ENCODE measurements around the gene TCAF1.
"Not testable (repeated sequence)": the region's sequence is repeated elsewhere in the genome, so short reads cannot be mapped to it uniquely, and the experiment has no call there.

The TCAF1 gene

DNA sequence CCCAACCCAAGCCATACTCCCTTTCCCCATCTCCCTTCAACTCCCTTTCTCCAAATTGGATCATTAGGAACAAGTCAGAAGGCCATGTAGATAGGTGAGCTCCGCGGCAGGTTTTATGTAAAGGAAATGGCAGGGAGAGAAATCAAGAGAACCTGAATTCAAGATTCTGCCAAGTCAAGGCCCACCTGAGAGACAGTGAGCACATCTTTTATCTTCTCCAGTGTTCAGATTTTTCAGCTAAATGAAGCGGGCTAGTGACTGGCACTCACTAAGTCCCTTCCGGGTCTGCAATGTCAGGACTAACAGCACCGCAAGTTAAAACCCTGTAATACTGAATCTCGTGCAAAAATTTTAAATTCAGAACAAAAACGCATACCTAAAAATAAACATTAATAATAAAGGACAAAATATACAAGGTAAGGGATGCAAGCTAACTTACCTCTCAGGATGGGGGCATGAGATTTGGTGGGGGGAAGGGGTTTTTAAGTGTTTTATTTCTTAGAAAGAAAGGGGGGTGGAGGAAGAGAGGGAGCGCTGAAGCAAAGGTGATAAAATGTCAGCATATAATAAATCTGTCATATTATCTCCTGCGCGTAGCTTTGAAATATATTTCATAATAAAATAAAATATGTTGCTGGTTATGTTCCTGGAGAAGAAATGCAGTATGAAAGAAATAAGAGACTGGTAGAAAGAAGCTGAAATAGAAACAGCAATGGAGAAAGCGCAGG, 17.6 kb downstream of the TCAF1 start:
- Histone ChIP-seq H3K36me3 (ENCODE audit: control insufficient read depth, insufficient read depth, low read length) (peaks cover 5% of the 10 kb centered on the region), H3K9me3 (ENCODE audit: control insufficient read depth, insufficient read depth, low read depth, low read length) (0 out of 2 replicates have a peak, but pooled peaks cover 2% of the 10 kb centered on the region), H3K4me3 (ENCODE audit: low read depth, low read length) (peak overlapping the region; percentile 97), H3K27ac (ENCODE audit: low read depth, low read length) (no peak overlapping the region), H3K4me1 (ENCODE audit: control insufficient read depth, insufficient read depth, low read length) (peaks cover 9% of the 10 kb centered on the region; the same call in 1 of the 2 replicates), H3K27me3 (ENCODE audit: control insufficient read depth, insufficient read depth, low read length) (peaks cover 3% of the 10 kb centered on the region; the same call in 1 of the 2 replicates), H3K9ac (ENCODE audit: low read length) (peak overlapping the region; percentile 85)

DNA sequence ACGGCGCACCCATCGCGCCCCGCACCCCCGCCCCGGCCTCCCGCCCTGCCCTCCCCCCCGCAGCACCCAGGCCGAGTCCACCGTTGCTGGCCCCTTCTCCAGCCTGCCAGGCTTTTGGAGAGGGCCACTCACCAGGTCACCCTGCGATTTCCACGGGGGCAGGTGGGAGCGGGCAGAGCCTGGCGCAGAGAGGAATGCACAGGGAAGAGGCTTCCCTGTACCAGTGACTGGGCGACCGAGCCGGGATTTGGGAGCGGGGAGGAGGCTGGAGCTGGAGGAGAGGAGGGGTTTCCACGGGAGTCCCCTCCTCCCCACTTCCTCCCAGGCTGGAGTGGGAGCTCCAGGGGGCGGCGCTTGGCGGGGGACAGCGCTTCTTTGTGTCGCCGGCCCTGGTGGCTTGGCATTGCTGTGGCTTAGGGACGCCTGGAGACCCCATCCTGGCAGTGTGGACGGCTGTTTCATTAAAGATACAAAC, 19.3 kb downstream of the TCAF1 start:
- Histone ChIP-seq H3K27ac (ENCODE audit: low read depth, low read length) (no peak overlapping the region; the same call in 1 of the 2 replicates), H3K27me3 (ENCODE audit: control insufficient read depth, insufficient read depth, low read length) (peaks cover 3% of the 10 kb centered on the region; the same call in 1 of the 2 replicates), H3K9me3 (ENCODE audit: control insufficient read depth, insufficient read depth, low read depth, low read length) (no peaks in the 10 kb centered on the region), H3K4me1 (ENCODE audit: control insufficient read depth, insufficient read depth, low read length) (peaks cover 9% of the 10 kb centered on the region; the same call in 1 of the 2 replicates), H3K36me3 (ENCODE audit: control insufficient read depth, insufficient read depth, low read length) (no peaks in the 10 kb centered on the region), H3K4me3 (ENCODE audit: low read depth, low read length) (peak overlapping the region; percentile 79), H3K9ac (ENCODE audit: low read length) (peak overlapping the region; percentile 76)

- Histone ChIP-seq H3K27me3 (ENCODE audit: control insufficient read depth, insufficient read depth, low read length) (peaks cover 3% of the 10 kb centered on the region; the same call in 1 of the 2 replicates), H3K4me3 (ENCODE audit: low read depth, low read length) (peak overlapping the region; percentile 79), H3K9ac (ENCODE audit: low read length) (peak overlapping the region; percentile 76), H3K36me3 (ENCODE audit: control insufficient read depth, insufficient read depth, low read length) (0 out of 2 replicates have a peak, but pooled peaks cover 4% of the 10 kb centered on the region), H3K4me1 (ENCODE audit: control insufficient read depth, insufficient read depth, low read length) (peaks cover 9% of the 10 kb centered on the region; the same call in 1 of the 2 replicates), H3K9me3 (ENCODE audit: control insufficient read depth, insufficient read depth, low read depth, low read length) (no peaks in the 10 kb centered on the region), H3K27ac (ENCODE audit: low read depth, low read length) (no peak overlapping the region)
These were observed 19.9 kb downstream of the TCAF1 start for GRCh38 chr7:143882020-143882603.

GRCh38 chr7:143878884-143879283, 23.1 kb downstream of the TCAF1 start:
- Histone ChIP-seq H3K4me3 (ENCODE audit: low read depth, low read length) (no peak overlapping the region), H3K27ac (ENCODE audit: low read depth, low read length) (no peak overlapping the region), H3K27me3 (ENCODE audit: control insufficient read depth, insufficient read depth, low read length) (peaks cover 3% of the 10 kb centered on the region; the same call in 1 of the 2 replicates), H3K36me3 (ENCODE audit: control insufficient read depth, insufficient read depth, low read length) (peaks cover 26% of the 10 kb centered on the region), H3K4me1 (ENCODE audit: control insufficient read depth, insufficient read depth, low read length) (peaks cover 6% of the 10 kb centered on the region; the same call in 1 of the 2 replicates), H3K9ac (ENCODE audit: low read length) (no peak overlapping the region), H3K9me3 (ENCODE audit: control insufficient read depth, insufficient read depth, low read depth, low read length) (no peaks in the 10 kb centered on the region)

DNA sequence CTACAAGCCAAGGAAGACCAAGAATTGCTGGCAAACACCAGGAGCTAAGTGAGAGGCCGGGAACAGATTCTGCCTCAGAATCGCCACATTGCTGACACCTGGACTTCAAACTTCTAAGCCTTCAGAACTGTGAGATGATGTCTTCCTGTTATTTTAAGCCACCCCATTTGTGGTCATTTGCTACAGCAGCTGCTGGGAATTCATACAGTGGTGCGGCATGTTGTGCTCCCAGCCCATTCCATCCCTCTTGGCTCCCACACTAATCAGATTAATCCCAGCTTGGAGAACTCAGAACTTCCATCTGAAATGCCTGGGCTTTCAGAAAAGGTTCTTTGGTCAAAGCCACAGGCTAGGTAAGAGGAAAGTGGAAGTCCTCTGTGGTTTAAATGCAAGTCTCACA, 24.9 kb downstream of the TCAF1 start:
- H3K4me1 ChIP-seq (ENCODE audit: control insufficient read depth, insufficient read depth, low read length): peaks cover 3% of the 10 kb centered on the region; the same call in 1 of the 2 replicates
- H3K9ac ChIP-seq (ENCODE audit: low read length): no peak overlapping the region
- H3K27me3 ChIP-seq (ENCODE audit: control insufficient read depth, insufficient read depth, low read length): no peaks in the 10 kb centered on the region
- H3K27ac ChIP-seq (ENCODE audit: low read depth, low read length): no peak overlapping the region
- H3K4me3 ChIP-seq (ENCODE audit: low read depth, low read length): no peak overlapping the region
- H3K36me3 ChIP-seq (ENCODE audit: control insufficient read depth, insufficient read depth, low read length): peaks cover 26% of the 10 kb centered on the region
- no peaks in the 10 kb centered on the region for H3K9me3 ChIP-seq (ENCODE audit: control insufficient read depth, insufficient read depth, low read depth, low read length)

GRCh38 chr7:143876218-143876617, 25.8 kb downstream of the TCAF1 start:
- peaks cover 26% of the 10 kb centered on the region for H3K36me3 ChIP-seq (ENCODE audit: control insufficient read depth, insufficient read depth, low read length)
- H3K27me3 ChIP-seq (ENCODE audit: control insufficient read depth, insufficient read depth, low read length): no peaks in the 10 kb centered on the region
- H3K9ac ChIP-seq (ENCODE audit: low read length): no peak overlapping the region
- no peak overlapping the region for H3K4me3 ChIP-seq (ENCODE audit: low read depth, low read length)
- H3K27ac ChIP-seq (ENCODE audit: low read depth, low read length): no peak overlapping the region
- no peaks in the 10 kb centered on the region for H3K4me1 ChIP-seq (ENCODE audit: control insufficient read depth, insufficient read depth, low read length)
- H3K9me3 ChIP-seq (ENCODE audit: control insufficient read depth, insufficient read depth, low read depth, low read length): no peaks in the 10 kb centered on the region

- not testable (repeated sequence) for H3K9me3 ChIP-seq (ENCODE audit: control insufficient read depth, insufficient read depth, low read depth, low read length); H3K27me3 ChIP-seq (ENCODE audit: control insufficient read depth, insufficient read depth, low read length); H3K4me3 ChIP-seq (ENCODE audit: low read depth, low read length); H3K4me1 ChIP-seq (ENCODE audit: control insufficient read depth, insufficient read depth, low read length); H3K27ac ChIP-seq (ENCODE audit: low read depth, low read length); H3K9ac ChIP-seq (ENCODE audit: low read length)
- peaks cover 26% of the 10 kb centered on the region for H3K36me3 ChIP-seq (ENCODE audit: control insufficient read depth, insufficient read depth, low read length)
These were observed 28.7 kb downstream of the TCAF1 start for GRCh38 chr7:143873242-143873641.

- not testable (repeated sequence) for H3K27ac ChIP-seq (ENCODE audit: low read depth, low read length); H3K4me3 ChIP-seq (ENCODE audit: low read depth, low read length); H3K4me1 ChIP-seq (ENCODE audit: control insufficient read depth, insufficient read depth, low read length); H3K9ac ChIP-seq (ENCODE audit: low read length); H3K9me3 ChIP-seq (ENCODE audit: control insufficient read depth, insufficient read depth, low read depth, low read length); H3K27me3 ChIP-seq (ENCODE audit: control insufficient read depth, insufficient read depth, low read length)
- H3K36me3 ChIP-seq (ENCODE audit: control insufficient read depth, insufficient read depth, low read length): peaks cover 18% of the 10 kb centered on the region
These were observed 30.4 kb downstream of the TCAF1 start for GRCh38 chr7:143871534-143871933.

DNA sequence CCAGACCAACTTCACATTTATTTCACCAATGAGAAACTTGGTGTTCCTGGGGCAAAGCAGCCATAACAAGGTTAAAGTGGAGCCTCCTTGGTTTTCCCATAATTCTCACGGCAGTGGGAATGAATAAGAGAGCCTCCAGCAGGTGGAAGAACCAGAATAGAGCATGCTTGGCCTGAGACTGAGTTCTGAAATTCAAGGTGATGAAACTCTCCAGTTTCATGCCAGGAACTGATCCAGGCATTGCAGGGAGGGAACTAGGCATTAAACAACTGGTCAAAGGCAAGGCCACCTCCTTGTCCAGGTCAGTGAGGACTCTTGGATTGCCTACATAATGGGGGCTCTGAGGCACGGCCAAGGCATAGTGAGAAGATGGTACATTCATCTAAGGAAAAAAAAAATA, 44.0 kb downstream of the TCAF1 start:
- H3K9ac ChIP-seq (ENCODE audit: low read length); H3K27me3 ChIP-seq (ENCODE audit: control insufficient read depth, insufficient read depth, low read length); H3K4me1 ChIP-seq (ENCODE audit: control insufficient read depth, insufficient read depth, low read length); H3K9me3 ChIP-seq (ENCODE audit: control insufficient read depth, insufficient read depth, low read depth, low read length); H3K36me3 ChIP-seq (ENCODE audit: control insufficient read depth, insufficient read depth, low read length); H3K4me3 ChIP-seq (ENCODE audit: low read depth, low read length); H3K27ac ChIP-seq (ENCODE audit: low read depth, low read length): not testable (repeated sequence)

DNA sequence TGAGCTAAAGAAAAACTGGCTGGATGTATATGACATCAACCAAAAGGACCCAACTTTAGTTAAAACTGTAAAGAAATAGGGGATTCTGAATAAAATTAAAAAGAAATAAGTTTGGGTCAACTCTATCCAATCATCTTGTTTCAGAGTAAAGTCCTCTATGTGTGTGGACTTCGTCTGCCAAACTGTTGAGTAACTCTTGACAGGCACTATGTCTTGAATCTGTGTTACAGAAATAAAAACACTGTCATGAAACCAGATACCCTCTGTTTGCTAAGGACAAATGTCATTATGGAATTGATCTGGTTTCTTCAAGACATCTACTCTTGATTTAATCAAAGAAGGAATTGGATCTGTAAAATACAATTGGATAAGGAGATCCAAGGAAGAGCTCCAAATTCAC, 46.5 kb downstream of the TCAF1 start:
- H3K27me3 ChIP-seq (ENCODE audit: control insufficient read depth, insufficient read depth, low read length); H3K4me3 ChIP-seq (ENCODE audit: low read depth, low read length); H3K4me1 ChIP-seq (ENCODE audit: control insufficient read depth, insufficient read depth, low read length); H3K9me3 ChIP-seq (ENCODE audit: control insufficient read depth, insufficient read depth, low read depth, low read length); H3K36me3 ChIP-seq (ENCODE audit: control insufficient read depth, insufficient read depth, low read length); H3K9ac ChIP-seq (ENCODE audit: low read length); H3K27ac ChIP-seq (ENCODE audit: low read depth, low read length): not testable (repeated sequence)

- no peak overlapping the region for H3K27ac ChIP-seq (ENCODE audit: low read depth, low read length)
- H3K9me3 ChIP-seq (ENCODE audit: control insufficient read depth, insufficient read depth, low read depth, low read length): no peaks in the 10 kb centered on the region
- H3K4me1 ChIP-seq (ENCODE audit: control insufficient read depth, insufficient read depth, low read length): no peaks in the 10 kb centered on the region
- H3K27me3 ChIP-seq (ENCODE audit: control insufficient read depth, insufficient read depth, low read length): no peaks in the 10 kb centered on the region
- no peak overlapping the region for H3K4me3 ChIP-seq (ENCODE audit: low read depth, low read length)
- no peak overlapping the region for H3K9ac ChIP-seq (ENCODE audit: low read length)
- H3K36me3 ChIP-seq (ENCODE audit: control insufficient read depth, insufficient read depth, low read length): no peaks in the 10 kb centered on the region
These were observed 51.3 kb downstream of the TCAF1 start for GRCh38 chr7:143850682-143851081.
